GM19240 (cell line): ENCODE data around the gene SLC7A4.
A peak's percentile ranks its signal among the peaks of the same experiment; 100 is the strongest.
"Not testable (repeated sequence)": the region's sequence is repeated elsewhere in the genome, so short reads cannot be mapped to it uniquely, and the experiment has no call there.

Experiments
- DNase-seq: peaks from one replicate; pipeline ENCODE4 v3.0.0; 2011; ENCODE audit warnings: low spot score; ENCODE audit not compliant: insufficient read length

SLC7A4 gene

GRCh38 chr22:21022507-21022906, 9.9 kb downstream of the SLC7A4 start:
- DNase-seq = no peak

GRCh38 chr22:21020802-21021429, 11.4 kb downstream of the SLC7A4 start:
- no peak for DNase-seq

GRCh38 chr22:21018314-21018713, 14.0 kb downstream of the SLC7A4 start:
- no peak for DNase-seq

GRCh38 chr22:21016644-21017420, 15.5 kb downstream of the SLC7A4 start:
- no peak for DNase-seq

- DNase-seq = no peak
These were observed 16.8 kb downstream of the SLC7A4 start for GRCh38 chr22:21015466-21016006.

GRCh38 chr22:21014726-21015465, 17.5 kb downstream of the SLC7A4 start, which contains the start of gene P2RX6:
Gene P2RX6, plus strand, starts transcription at chr22:21015165. Its CDS starts 10 bp downstream, at chr22:21015175.
- no peak for DNase-seq

GRCh38 chr22:21014202-21014725, 18.1 kb downstream of the SLC7A4 start:
- peak; percentile 89 for DNase-seq

GRCh38 chr22:21013657-21014201, 18.6 kb downstream of the SLC7A4 start:
- DNase-seq = no peak

GRCh38 chr22:21012446-21013407, 19.6 kb downstream of the SLC7A4 start:
- no peak for DNase-seq

- no peak for DNase-seq
These were observed 21.8 kb downstream of the SLC7A4 start for GRCh38 chr22:21010426-21011113.

GRCh38 chr22:21009638-21010425, 22.5 kb downstream of the SLC7A4 start:
- no peak for DNase-seq

- not testable (repeated sequence) for DNase-seq
These were observed 23.2 kb downstream of the SLC7A4 start for GRCh38 chr22:21009208-21009607.

- no peak for DNase-seq
These were observed 28.6 kb downstream of the SLC7A4 start for GRCh38 chr22:21003782-21004181.

GRCh38 chr22:21001601-21002325, 30.6 kb downstream of the SLC7A4 start, which contains the start of gene THAP7:
Gene THAP7, minus strand, starts transcription at chr22:21002118. Its CDS starts 207 bp downstream, at chr22:21001911.
- DNase-seq = peak; percentile 91

- no peak for DNase-seq
These were observed 31.3 kb downstream of the SLC7A4 start for GRCh38 chr22:21000987-21001600.

GRCh38 chr22:21000207-21000986, 32.0 kb downstream of the SLC7A4 start:
- no peak for DNase-seq
